Heart left ventricle (tissue), 16 donors: ENCODE data around the gene FRRS1L. TPM values are rescaled to one million over a fixed set of nuclear protein-coding genes. Genes with fewer than 3 reads are reported as not detected.
A peak's percentile ranks its signal among the peaks of the same experiment; 100 is the strongest.

Experiments used
- ATAC-seq, 4 donors: fragments of 200-7000 bp; cut with Tn5 transposase; one replicate each; pipeline ENCODE4 v1.9.1; 2020 to 2022; ENCODE audit warnings: moderate library complexity in 4 of 4, mild to moderate bottlenecking in 3 of 4, moderate number of reproducible peaks in 1 of 4
- DNase-seq, 5 donors: peaks; one replicate each; pipeline ENCODE4 v3.0.0-alpha.2; 2020
- H3K27ac ChIP-seq, 12 donors: fragments of 200-600 bp; sonication (generic) in 4 of 12; one replicate each; pipeline versions ENCODE4 v1.5.0 to v1.8.0; 2016 to 2022; ENCODE audit warnings: mild to moderate bottlenecking in 2 of 12
- H3K27me3 ChIP-seq, 9 donors: fragments of 200-600 bp; sonication (generic) in 2 of 9; one replicate each; pipeline versions ENCODE4 v1.5.1 to v1.8.0; 2016 to 2022; ENCODE audit warnings: mild to moderate bottlenecking in 3 of 9
- H3K36me3 ChIP-seq, 9 donors: fragments of 200-600 bp; sonication (generic) in 2 of 9; one replicate each; pipeline versions ENCODE4 v1.5.0 to v1.8.0; 2018 to 2022; ENCODE audit warnings: mild to moderate bottlenecking in 2 of 9
- H3K4me1 ChIP-seq, 12 donors: fragments of 200-600 bp; sonication (generic) in 4 of 12; one replicate each; pipeline versions ENCODE4 v1.5.0 to v1.8.0; 2016 to 2022; ENCODE audit warnings: mild to moderate bottlenecking in 3 of 12
- H3K4me3 ChIP-seq, 12 donors: fragments of 200-600 bp; sonication (generic) in 4 of 12; one replicate each; pipeline versions ENCODE4 v1.5.0 to v1.8.0; 2017 to 2022; ENCODE audit warnings: mild to moderate bottlenecking in 9 of 12, moderate library complexity in 4 of 12
- H3K9me3 ChIP-seq, 12 donors: fragments of 200-600 bp; sonication (generic) in 4 of 12; one replicate each; pipeline versions ENCODE4 v1.5.0 to v1.8.0; 2016 to 2022; ENCODE audit warnings: mild to moderate bottlenecking in 1 of 12
- POLR2A ChIP-seq, 2 donors: fragments of 450-650 bp; IDR thresholded peaks; one replicate each; pipeline ENCODE4 v1.6.1; 2017; ENCODE audit warnings: antibody characterized with exemption in 2 of 2, mild to moderate bottlenecking in 2 of 2, moderate library complexity in 2 of 2
- WGBS, 4 donors: extraction: QIAGEN DNeasy Blood & Tissue Kit in 2 of 4; methylation state at CpG; one replicate each; pipeline versions ENCODE4 v1.1.5 to v1.1.7; 2013 to 2018; 5-methylcytosine and 5-hydroxymethylcytosine counted together
- intact Hi-C, 10 donors: fragments of 100-400 bp; cut with DNase I; formaldehyde crosslinking; loops; one replicate each; pipeline versions ENCODE4 v1.11.1 to v1.14.2; 2022
- polyA plus RNA-seq, 2 donors: library from polyadenylated mRNA; stranded (reverse); fragments of 200-250 nt; gene quantifications; one replicate each; pipeline ENCODE4 v1.2.3, GENCODE V29; 2013
- total RNA-seq, 9 donors: library from RNA; depleted of rRNA in 2 of 9; stranded (reverse); fragments of >200 nt in 2 of 9; fragmentation: NEBNext Ultra II Directional in 3 of 9; extraction: Animal tissue kit (Norgen Biotek cat#: 25700) in 3 of 9; gene quantifications; one replicate each; pipeline versions ENCODE4 v1.1.0 to v1.2.4, GENCODE V29; 2016 to 2023
- TF ChIP-seq, protein P1 (sequence below), 12 donors: fragments of 200-600 bp; sonication (generic) in 4 of 12; IDR thresholded peaks; one replicate each; pipeline versions ENCODE4 v1.5.0 to v1.8.0; 2018 to 2022; ENCODE audit warnings: antibody characterized with exemption in 12 of 12, mild to moderate bottlenecking in 5 of 12
- donor health status: ischemic (EF 13 %, LVEDD 7.1; RV severe dilation, severe dysfunction).
- donor health status: healthy with polysubstance abuse.
- donor health status: DM: no; HTN: yes; CAD: no.
- donor health status: DM: no; HTN: no; CAD: no.
- donor health status: ischemic (EF 25% LVEDD 6.9; RV normal size, moderate dysfunction).
- donor health status: ischemic (EF 25% LVEDD 5.7; RV mildly dilated, moderate dysfunction).
- donor health status: healthy.
- donor health status: DM: yes; HTN: yes; CAD: no.
- donor health status: ischemic (EF 35%, LVEDD 5.7; RV mildly dilated, moderate dysfunction).
- donor health status: nonischemic (EF 11% LVEDD 7.7; RV severe dilation, severe dysfunction).
- donor health status: DM: yes; HTN: yes; CAD: no.
- donor health status: PGD.
- donor health status: ischemic (EF 29% LVEDD 5.4; RV normal size, mild dysfunction).
- donor health status: nonischemic (EF 23%, LVEDD 6.1; RV moderate dilation, normal function).

FRRS1L gene
- total and polyA plus RNA-seq, 11 donors = 0.04 to 2.5 (median 1.6) TPM

DNA sequence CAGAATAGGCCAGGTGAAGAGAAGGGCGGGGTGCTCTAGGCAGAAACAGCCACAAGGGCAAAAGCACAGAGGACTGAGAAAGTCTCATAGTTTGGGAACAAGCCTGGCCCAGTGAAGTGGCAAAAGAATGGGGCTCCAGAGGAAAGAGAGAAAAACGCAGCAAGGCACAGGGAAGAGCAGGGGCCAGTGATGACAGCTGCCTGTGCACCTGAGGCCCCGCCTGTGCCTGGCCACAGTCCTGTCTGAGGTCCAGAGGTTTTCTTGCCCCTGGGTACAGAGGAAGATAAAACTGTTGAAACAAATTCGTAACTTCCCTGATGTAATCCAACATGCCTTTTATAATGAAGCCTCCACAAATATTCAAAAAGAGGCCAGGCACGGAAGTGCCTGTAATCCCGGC is 22.0 kb downstream of the FRRS1L start:
- no peaks in the 10 kb centered on the region for H3K36me3 ChIP-seq
- WGBS, 4 donors = 85 to 91% (median 90%) methylated on average over 6 of the region's 6 CpGs
- H3K4me1 ChIP-seq = no peaks in the 10 kb centered on the region
- no peak overlapping the region for H3K27ac ChIP-seq
- no peak for ATAC-seq
- TF ChIP-seq POLR2A (IDR thresholded peaks at IDR 0.05) = no peak
- H3K9me3 ChIP-seq = no peaks in the 10 kb centered on the region
- intact Hi-C loops = loop anchor here in 1 of 10 donors (10.0 kb wide), 1 partner anchor 60 kb away; no protein-coding TSS in a partner anchor
- H3K27me3 ChIP-seq = no peaks in the 10 kb centered on the region
- DNase-seq = no peak
- H3K4me3 ChIP-seq = no peak overlapping the region

DNA sequence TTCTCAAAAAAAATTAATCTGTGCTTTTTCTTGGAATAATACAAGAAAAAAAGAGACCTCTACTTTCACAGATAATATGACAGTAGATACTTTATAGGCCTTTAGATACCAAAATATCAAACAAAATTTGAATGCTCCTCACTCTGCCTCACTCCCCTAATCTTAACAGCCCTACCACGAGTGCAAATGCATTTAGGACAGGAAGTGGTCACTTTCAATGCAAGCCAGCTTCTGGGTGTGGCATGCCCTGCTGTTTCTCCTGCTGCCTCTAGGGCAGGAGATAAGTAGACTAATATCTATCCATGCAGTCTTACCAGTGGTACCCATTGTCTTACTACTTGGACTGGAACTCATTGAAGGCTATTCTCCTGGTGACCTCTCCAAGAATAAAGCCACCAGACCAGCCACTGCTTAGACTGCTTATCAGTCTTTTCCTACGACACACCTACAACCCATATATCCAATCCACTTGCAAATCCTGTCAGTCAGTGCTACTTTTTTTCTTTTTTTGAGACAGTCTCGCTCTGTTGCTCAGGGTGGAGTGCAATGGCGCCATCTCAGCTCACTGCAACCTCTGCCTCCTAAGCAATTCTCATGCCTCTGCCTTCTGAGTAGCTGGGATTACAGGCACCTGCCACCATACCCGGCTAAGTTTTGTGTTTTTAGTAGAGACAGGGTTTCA is 23.0 kb downstream of the FRRS1L start:
- H3K27ac ChIP-seq = no peak overlapping the region
- ATAC-seq (no peak), DNase-seq (no peak)
- H3K9me3 ChIP-seq = no peaks in the 10 kb centered on the region
- no peaks in the 10 kb centered on the region for H3K36me3 ChIP-seq
- WGBS, 4 donors = 74 to 80% (median 74%) methylated on average over 5 of the region's 5 CpGs
- no peaks in the 10 kb centered on the region for H3K4me1 ChIP-seq
- H3K27me3 ChIP-seq = no peaks in the 10 kb centered on the region
- no peak for TF ChIP-seq POLR2A (IDR thresholded peaks at IDR 0.05)
- TF ChIP-seq, protein P1, sequence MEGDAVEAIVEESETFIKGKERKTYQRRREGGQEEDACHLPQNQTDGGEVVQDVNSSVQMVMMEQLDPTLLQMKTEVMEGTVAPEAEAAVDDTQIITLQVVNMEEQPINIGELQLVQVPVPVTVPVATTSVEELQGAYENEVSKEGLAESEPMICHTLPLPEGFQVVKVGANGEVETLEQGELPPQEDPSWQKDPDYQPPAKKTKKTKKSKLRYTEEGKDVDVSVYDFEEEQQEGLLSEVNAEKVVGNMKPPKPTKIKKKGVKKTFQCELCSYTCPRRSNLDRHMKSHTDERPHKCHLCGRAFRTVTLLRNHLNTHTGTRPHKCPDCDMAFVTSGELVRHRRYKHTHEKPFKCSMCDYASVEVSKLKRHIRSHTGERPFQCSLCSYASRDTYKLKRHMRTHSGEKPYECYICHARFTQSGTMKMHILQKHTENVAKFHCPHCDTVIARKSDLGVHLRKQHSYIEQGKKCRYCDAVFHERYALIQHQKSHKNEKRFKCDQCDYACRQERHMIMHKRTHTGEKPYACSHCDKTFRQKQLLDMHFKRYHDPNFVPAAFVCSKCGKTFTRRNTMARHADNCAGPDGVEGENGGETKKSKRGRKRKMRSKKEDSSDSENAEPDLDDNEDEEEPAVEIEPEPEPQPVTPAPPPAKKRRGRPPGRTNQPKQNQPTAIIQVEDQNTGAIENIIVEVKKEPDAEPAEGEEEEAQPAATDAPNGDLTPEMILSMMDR (IDR thresholded peaks at IDR 0.05) = peak in 2 of 12 donors; percentile 5 to 9
- no peak overlapping the region for H3K4me3 ChIP-seq
- intact Hi-C loops = loop anchor here in 1 of 10 donors (10.0 kb wide), 1 partner anchor 61 kb away; no protein-coding TSS in a partner anchor

DNA sequence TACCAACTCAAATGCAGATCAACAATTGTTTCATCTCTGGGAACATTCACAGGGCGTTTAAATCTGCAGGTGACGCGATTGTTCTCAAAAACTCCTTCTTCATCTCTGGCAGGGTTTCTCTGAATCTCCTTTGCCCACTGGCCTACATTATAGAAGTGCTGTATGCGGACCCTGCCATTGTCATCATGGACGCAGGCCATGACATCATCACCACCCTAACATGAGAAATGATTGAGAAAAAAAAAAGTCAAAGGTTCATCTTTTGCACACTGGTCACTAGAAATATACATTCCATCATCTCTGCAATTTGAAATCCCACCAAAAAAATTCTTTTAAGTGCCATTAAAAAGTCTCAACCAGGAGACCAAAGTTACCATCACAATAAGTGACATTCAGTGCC is 25.7 kb downstream of the FRRS1L start:
- WGBS, 4 donors = 88 to 95% (median 95%) methylated on average over 5 of the region's 5 CpGs
- DNase-seq = no peak
- no peak for ATAC-seq

DNA sequence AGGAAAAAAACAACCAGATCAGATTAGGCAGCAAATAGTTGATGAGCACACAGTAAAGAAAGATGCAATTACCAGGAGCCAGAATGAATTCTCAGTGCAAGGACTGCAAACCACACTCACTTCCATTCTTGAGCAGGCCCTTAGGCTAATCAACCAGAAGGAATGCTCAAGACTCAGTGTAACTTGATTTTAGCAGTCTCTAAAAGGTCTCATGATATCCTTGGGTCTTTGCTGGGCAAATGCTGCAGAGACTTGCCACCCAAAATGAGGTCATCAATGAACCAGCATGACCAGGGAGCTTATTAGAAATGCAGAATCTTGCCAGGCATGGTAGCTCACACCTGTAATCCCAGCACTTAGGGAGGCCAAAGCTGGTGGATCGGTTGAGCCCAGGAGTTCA is 27.2 kb downstream of the FRRS1L start:
- Histone ChIP-seq H3K9me3 (no peaks in the 10 kb centered on the region), H3K27me3 (no peaks in the 10 kb centered on the region), H3K36me3 (no peaks in the 10 kb centered on the region), H3K27ac (no peak overlapping the region), H3K4me3 (no peak overlapping the region), H3K4me1 (no peaks in the 10 kb centered on the region)
- DNase-seq = no peak
- TF ChIP-seq POLR2A (IDR thresholded peaks at IDR 0.05) = no peak
- TF ChIP-seq, protein P1 (IDR thresholded peaks at IDR 0.05) = no peak
- ATAC-seq = no peak
- WGBS, 4 donors = 52 to 98% (median 87%) methylated on average over 1 of the region's 1 CpG
- intact Hi-C loops = loop anchor here in 1 of 10 donors (10.0 kb wide), 1 partner anchor 65 kb away; no protein-coding TSS in a partner anchor

More for the DNA sequence above, 25.7 kb downstream of the FRRS1L start:
- intact Hi-C loops = loop anchor here in 1 of 10 donors (10.0 kb wide), 1 partner anchor 63 kb away; no protein-coding TSS in a partner anchor
- Histone ChIP-seq H3K27ac (no peak overlapping the region), H3K9me3 (no peaks in the 10 kb centered on the region), H3K36me3 (no peaks in the 10 kb centered on the region), H3K4me3 (no peak overlapping the region), H3K27me3 (no peaks in the 10 kb centered on the region), H3K4me1 (no peaks in the 10 kb centered on the region)
- TF ChIP-seq POLR2A (IDR thresholded peaks at IDR 0.05) = no peak
- TF ChIP-seq, protein P1 (IDR thresholded peaks at IDR 0.05) = no peak
